ENCODE data around the gene LDLRAD4. TPM values are rescaled to one million over a fixed set of nuclear protein-coding genes. Genes with fewer than 3 reads are reported as not detected.

Gene LDLRAD4
- total and polyA plus RNA-seq, 2 donors (not counting 1 experiment from before 2014, with no cell fraction given) = 13.9 to 35.7 TPM

DNA sequence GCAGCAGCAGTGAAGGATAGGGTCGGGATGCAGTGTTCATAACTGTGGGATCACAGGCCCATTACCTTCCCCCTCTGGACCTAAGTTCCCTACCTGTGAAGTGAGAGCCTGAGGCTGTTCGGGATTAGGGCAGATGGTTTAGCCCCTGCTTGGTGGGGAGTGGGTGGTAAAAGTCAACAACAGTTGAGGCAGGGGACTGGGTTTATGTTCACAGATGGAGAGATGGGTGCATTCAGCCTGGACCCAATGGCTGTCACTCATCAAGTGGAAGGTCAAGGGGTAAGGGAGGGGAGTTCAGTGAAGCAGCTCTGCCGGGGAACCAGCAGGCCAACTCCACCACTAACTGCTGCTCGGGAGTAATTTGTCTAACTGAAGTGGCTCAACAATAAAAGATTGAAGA lies 327.4 kb downstream of the LDLRAD4 start:
- no peaks in the 10 kb centered on the region for H3K27me3 ChIP-seq (replicated peaks in 1 of 4; ENCODE audit: control extremely low read depth in 1 of 4, control insufficient read depth in 3 of 4, insufficient read depth in 4 of 4, low read length in 3 of 4)
- peaks cover 60% of the 10 kb centered on the region for H3K79me2 ChIP-seq (ENCODE audit: control insufficient read depth, insufficient read depth, low read length)
- WGBS (ENCODE audit: insufficient coverage) = 100% methylated on average over 1 of the region's 4 CpGs
- H2AFZ ChIP-seq (ENCODE audit: insufficient read depth, low read depth, low read length, poor library complexity, severe bottlenecking) = no peak overlapping the region
- H3K9me3 ChIP-seq (ENCODE audit: control extremely low read depth in 1 of 3, control insufficient read depth in 2 of 3, insufficient read depth in 1 of 3, low read length in 2 of 3) = peaks cover 0 to 15% (median 4%) of the 10 kb centered on the region in 3 donors
- DNase-seq (no peak), ATAC-seq (ENCODE audit: low read depth) (no peak)
- H3K4me3 Mint-ChIP-seq = no peak overlapping the region
- no peaks in the 10 kb centered on the region for H4K20me1 ChIP-seq (ENCODE audit: control insufficient read depth, insufficient read depth, low read length, poor library complexity, severe bottlenecking)
- H3K4me3 ChIP-seq (ENCODE audit: control extremely low read depth in 1 of 5, extremely low read depth in 1 of 5, insufficient read depth in 1 of 5, low read depth in 2 of 5, low read length in 4 of 5) = no peak overlapping the region
- ChIA-PET CTCF (interaction anchor here (1.6 to 1.9 kb wide), 2 partner anchors 9 to 12 kb away, joined by 3 to 6 read pairs; no protein-coding TSS in a partner anchor), POLR2A (no interaction called here)
- TF ChIP-seq, protein P1, sequence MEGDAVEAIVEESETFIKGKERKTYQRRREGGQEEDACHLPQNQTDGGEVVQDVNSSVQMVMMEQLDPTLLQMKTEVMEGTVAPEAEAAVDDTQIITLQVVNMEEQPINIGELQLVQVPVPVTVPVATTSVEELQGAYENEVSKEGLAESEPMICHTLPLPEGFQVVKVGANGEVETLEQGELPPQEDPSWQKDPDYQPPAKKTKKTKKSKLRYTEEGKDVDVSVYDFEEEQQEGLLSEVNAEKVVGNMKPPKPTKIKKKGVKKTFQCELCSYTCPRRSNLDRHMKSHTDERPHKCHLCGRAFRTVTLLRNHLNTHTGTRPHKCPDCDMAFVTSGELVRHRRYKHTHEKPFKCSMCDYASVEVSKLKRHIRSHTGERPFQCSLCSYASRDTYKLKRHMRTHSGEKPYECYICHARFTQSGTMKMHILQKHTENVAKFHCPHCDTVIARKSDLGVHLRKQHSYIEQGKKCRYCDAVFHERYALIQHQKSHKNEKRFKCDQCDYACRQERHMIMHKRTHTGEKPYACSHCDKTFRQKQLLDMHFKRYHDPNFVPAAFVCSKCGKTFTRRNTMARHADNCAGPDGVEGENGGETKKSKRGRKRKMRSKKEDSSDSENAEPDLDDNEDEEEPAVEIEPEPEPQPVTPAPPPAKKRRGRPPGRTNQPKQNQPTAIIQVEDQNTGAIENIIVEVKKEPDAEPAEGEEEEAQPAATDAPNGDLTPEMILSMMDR (IDR thresholded peaks at IDR 0.05) = no peak
- no peak for TF ChIP-seq EZH2 (IDR thresholded peaks at IDR 0.05; ENCODE audit: borderline replicate concordance, insufficient read depth, low read depth, low read length, poor library complexity, severe bottlenecking)
- peaks cover 21 to 24% of the 10 kb centered on the region in 2 donors for H3K4me1 ChIP-seq (ENCODE audit: control insufficient read depth in 2 of 2, insufficient read depth in 2 of 2, low read length in 2 of 2)
- no peak overlapping the region for H3K4me2 ChIP-seq (replicated peaks; ENCODE audit: low read depth, low read length, poor library complexity, severe bottlenecking)
- peaks cover 0 to 4% of the 10 kb centered on the region in 2 experiments for H3K36me3 ChIP-seq (replicated peaks in 1 of 2; ENCODE audit: control extremely low read depth in 1 of 2, control insufficient read depth in 1 of 2, extremely low read depth in 1 of 2, insufficient read depth in 2 of 2, low read length in 1 of 2)
- intact Hi-C loops (cut with micrococcal nuclease) = no loop called here
- peak overlapping the region; percentile 46 for H3K27ac Mint-ChIP-seq
- no peak overlapping the region for H3K27ac ChIP-seq (ENCODE audit: low read length in 2 of 2)
- no peaks in the 10 kb centered on the region for H3K27me3 Mint-ChIP-seq
- H3K9ac ChIP-seq (ENCODE audit: low read length) = no peak overlapping the region
- H3K4me1 Mint-ChIP-seq = peaks cover 19% of the 10 kb centered on the region
- H3K9me3 Mint-ChIP-seq (ENCODE audit: insufficient read depth) = no peaks in the 10 kb centered on the region

- Histone ChIP-seq H3K36me3 (replicated peaks in 1 of 2; ENCODE audit: control extremely low read depth in 1 of 2, control insufficient read depth in 1 of 2, extremely low read depth in 1 of 2, insufficient read depth in 2 of 2, low read length in 1 of 2) (peaks cover 0 to 4% of the 10 kb centered on the region in 2 experiments), H3K4me1 (ENCODE audit: control insufficient read depth in 2 of 2, insufficient read depth in 2 of 2, low read length in 2 of 2) (peaks cover 20 to 21% of the 10 kb centered on the region in 2 donors), H3K4me3 (ENCODE audit: control extremely low read depth in 1 of 5, extremely low read depth in 1 of 5, insufficient read depth in 1 of 5, low read depth in 2 of 5, low read length in 4 of 5) (no peak overlapping the region), H3K27me3 (replicated peaks in 1 of 4; ENCODE audit: control extremely low read depth in 1 of 4, control insufficient read depth in 3 of 4, insufficient read depth in 4 of 4, low read length in 3 of 4) (no peaks in the 10 kb centered on the region), H3K9me3 (ENCODE audit: control extremely low read depth in 1 of 3, control insufficient read depth in 2 of 3, insufficient read depth in 1 of 3, low read length in 2 of 3) (peaks cover 0 to 15% (median 4%) of the 10 kb centered on the region in 3 donors), H3K4me2 (replicated peaks; ENCODE audit: low read depth, low read length, poor library complexity, severe bottlenecking) (no peak overlapping the region), H4K20me1 (ENCODE audit: control insufficient read depth, insufficient read depth, low read length, poor library complexity, severe bottlenecking) (no peaks in the 10 kb centered on the region), H3K79me2 (ENCODE audit: control insufficient read depth, insufficient read depth, low read length) (peaks cover 60% of the 10 kb centered on the region), H3K9ac (ENCODE audit: low read length) (no peak overlapping the region), H2AFZ (ENCODE audit: insufficient read depth, low read depth, low read length, poor library complexity, severe bottlenecking) (no peak overlapping the region), H3K27ac (ENCODE audit: low read length in 2 of 2) (no peak overlapping the region)
- intact Hi-C loops (cut with micrococcal nuclease) = no loop called here
- DNase-seq (no peak), ATAC-seq (ENCODE audit: low read depth) (no peak)
- WGBS (ENCODE audit: insufficient coverage) = 97% methylated on average over 6 of the region's 8 CpGs
- no peak for TF ChIP-seq EZH2 (IDR thresholded peaks at IDR 0.05; ENCODE audit: borderline replicate concordance, insufficient read depth, low read depth, low read length, poor library complexity, severe bottlenecking)
- TF ChIP-seq, protein P1 (IDR thresholded peaks at IDR 0.05) = no peak
- CTCF ChIA-PET = interaction anchor here (1.6 to 1.9 kb wide), 2 partner anchors 9 to 11 kb away, joined by 3 to 6 read pairs; no protein-coding TSS in a partner anchor
- peaks cover 5% of the 10 kb centered on the region for H3K27me3 Mint-ChIP-seq
- peaks cover 15% of the 10 kb centered on the region for H3K4me1 Mint-ChIP-seq
- no peak overlapping the region for H3K27ac Mint-ChIP-seq
- H3K9me3 Mint-ChIP-seq (ENCODE audit: insufficient read depth) = no peaks in the 10 kb centered on the region
- H3K4me3 Mint-ChIP-seq = no peak overlapping the region
- POLR2A ChIA-PET = no interaction called here
Measured at GRCh38 chr18:13546638-13547037, 328.1 kb downstream of the LDLRAD4 start.
